ENCODE results near the gene AUTS2. TPM values are rescaled to one million over a fixed set of nuclear protein-coding genes. Genes with fewer than 3 reads are reported as not detected.

The AUTS2 gene
- total and polyA plus RNA-seq, 9 of the 15 experiments (the other 6 are each of a cell fraction or from before 2014, with no cell fraction given) = 0.58 TPM; not detected in 8

DNA sequence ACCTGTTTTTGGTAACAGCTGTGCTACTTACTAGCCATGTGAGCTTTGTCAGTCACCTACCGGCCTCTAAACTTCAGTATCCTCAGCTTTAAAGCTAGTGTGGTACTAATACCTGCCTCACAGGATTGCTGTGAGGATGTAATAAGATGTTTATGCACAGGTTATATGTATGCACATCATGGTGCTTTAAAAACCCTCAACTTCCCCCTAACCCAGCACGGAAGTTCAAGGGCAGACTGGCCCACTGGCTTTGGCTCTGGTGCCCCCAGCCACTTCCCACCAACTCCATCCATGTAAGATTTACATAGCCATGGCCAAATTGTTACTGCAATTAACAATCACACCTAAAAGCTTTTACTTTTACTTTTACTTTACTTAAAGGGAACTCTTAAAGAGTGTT lies 857.6 kb downstream of the AUTS2 start:
- H3K9me1 ChIP-seq (ENCODE audit: control insufficient read depth, insufficient read depth, low read length) = no peaks in the 10 kb centered on the region
- 0% methylated on average over 2 of the region's 2 CpGs for WGBS (ENCODE audit: insufficient coverage, low coverage, missing lambda C conversion rate)
- H3K9ac ChIP-seq (ENCODE audit: insufficient read depth in 1 of 2, low read depth in 2 of 2, low read length in 2 of 2) = no peak overlapping the region
- no peaks in the 10 kb centered on the region for H3K4me1 ChIP-seq (replicated peaks in 1 of 2; ENCODE audit: control insufficient read depth in 2 of 2, insufficient read depth in 2 of 2, low read length in 2 of 2)
- H4K20me1 ChIP-seq (replicated peaks; ENCODE audit: control insufficient read depth, insufficient read depth, low read length) = no peaks in the 10 kb centered on the region
- no peaks in the 10 kb centered on the region for H3K36me3 ChIP-seq (ENCODE audit: control insufficient read depth, insufficient read depth, low read length)
- H3K79me2 ChIP-seq (ENCODE audit: control insufficient read depth, insufficient read depth, low read length) = no peaks in the 10 kb centered on the region
- intact Hi-C loops (cut with micrococcal nuclease) (no loop called here), in situ Hi-C loops (cut with MboI) (no loop called here)
- ChIA-PET CTCF (ENCODE audit: low intra/inter-chr PET ratio) (no interaction called here), POLR2A (no interaction called here)
- no peak overlapping the region for H3K4me3 ChIP-seq
- H3K4me2 ChIP-seq (ENCODE audit: insufficient read depth, low read length) = no peak overlapping the region
- BruUV-seq (replicated peaks) = no TSS peak
- TF ChIP-seq FOXM1 (IDR thresholded peaks at IDR 0.05; ENCODE audit: low read depth) = no peak
- TF ChIP-seq FOXM1 (CRISPR knock-in tag; IDR thresholded peaks at IDR 0.05; ENCODE audit: low read depth) = no peak
- no peak for DNase-seq (ENCODE audit: extremely low read depth in 1 of 4, low spot score in 3 of 4)
- ATAC-seq = no peak
- H3K27ac ChIP-seq (ENCODE audit: extremely low read depth, low read depth, low read length) = no peak overlapping the region
- no peak for FAIRE-seq
- no peaks in the 10 kb centered on the region for H3K9me3 ChIP-seq (replicated peaks; ENCODE audit: control insufficient read depth, insufficient read depth, low read depth, low read length)
- H3K27me3 ChIP-seq (ENCODE audit: control insufficient read depth in 2 of 2, insufficient read depth in 2 of 2, low read length in 2 of 2) = peaks cover 6 to 27% of the 10 kb centered on the region in 2 experiments
- no peak overlapping the region for H2AFZ ChIP-seq (ENCODE audit: low read depth, low read length)

DNA sequence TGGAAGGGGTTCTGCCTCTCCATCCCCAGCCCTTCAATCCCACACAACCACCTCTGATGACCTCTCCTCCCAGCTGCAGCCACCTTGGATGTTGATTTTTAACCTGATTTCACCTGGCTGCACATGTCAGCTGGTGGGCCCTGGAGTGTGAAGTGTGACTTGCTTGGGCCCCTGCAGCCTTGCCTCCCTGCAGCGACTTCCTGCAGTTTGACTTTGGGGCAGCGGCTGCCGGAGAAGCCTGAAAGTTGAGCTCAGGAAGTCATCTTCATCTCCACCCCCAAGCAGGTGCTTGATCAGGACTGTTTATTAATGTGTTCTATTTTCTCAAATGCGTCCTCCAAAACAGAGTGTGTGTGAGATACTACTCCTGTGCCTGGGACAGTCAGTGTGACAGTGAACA lies 858.4 kb downstream of the AUTS2 start:
- no peaks in the 10 kb centered on the region for H3K9me1 ChIP-seq (ENCODE audit: control insufficient read depth, insufficient read depth, low read length)
- intact Hi-C loops (cut with micrococcal nuclease) (no loop called here), in situ Hi-C loops (cut with MboI) (no loop called here)
- ATAC-seq (no peak), DNase-seq (ENCODE audit: extremely low read depth in 1 of 4, low spot score in 3 of 4) (no peak), FAIRE-seq (no peak)
- no peak overlapping the region for H3K4me3 ChIP-seq
- no peak overlapping the region for H2AFZ ChIP-seq (ENCODE audit: low read depth, low read length)
- no peak overlapping the region for H3K9ac ChIP-seq (ENCODE audit: insufficient read depth in 1 of 2, low read depth in 2 of 2, low read length in 2 of 2)
- peaks cover 6 to 31% of the 10 kb centered on the region in 2 experiments for H3K27me3 ChIP-seq (ENCODE audit: control insufficient read depth in 2 of 2, insufficient read depth in 2 of 2, low read length in 2 of 2)
- no peaks in the 10 kb centered on the region for H4K20me1 ChIP-seq (replicated peaks; ENCODE audit: control insufficient read depth, insufficient read depth, low read length)
- H3K4me2 ChIP-seq (ENCODE audit: insufficient read depth, low read length) = no peak overlapping the region
- BruUV-seq (replicated peaks) = no TSS peak
- CTCF ChIA-PET (ENCODE audit: low intra/inter-chr PET ratio) = no interaction called here
- H3K9me3 ChIP-seq (replicated peaks; ENCODE audit: control insufficient read depth, insufficient read depth, low read depth, low read length) = no peaks in the 10 kb centered on the region
- POLR2A ChIA-PET = interaction anchor here (0.7 kb wide), 1 partner anchor 8 kb away, joined by 4 read pairs; no protein-coding TSS in a partner anchor
- no peak overlapping the region for H3K27ac ChIP-seq (ENCODE audit: extremely low read depth, low read depth, low read length)
- WGBS (ENCODE audit: insufficient coverage, low coverage, missing lambda C conversion rate) = 3% methylated on average over 4 of the region's 4 CpGs
- H3K4me1 ChIP-seq (replicated peaks in 1 of 2; ENCODE audit: control insufficient read depth in 2 of 2, insufficient read depth in 2 of 2, low read length in 2 of 2) = no peaks in the 10 kb centered on the region
- no peaks in the 10 kb centered on the region for H3K79me2 ChIP-seq (ENCODE audit: control insufficient read depth, insufficient read depth, low read length)
- no peaks in the 10 kb centered on the region for H3K36me3 ChIP-seq (ENCODE audit: control insufficient read depth, insufficient read depth, low read length)
- TF ChIP-seq KHSRP (IDR thresholded peaks at IDR 0.05) (no peak), SREBF1 (IDR thresholded peaks at IDR 0.05; ENCODE audit: borderline replicate concordance, low read depth, low read length) (no peak), TAL1 (IDR thresholded peaks at IDR 0.05) (no peak), CREBBP (IDR thresholded peaks at IDR 0.05; ENCODE audit: low read depth, low read length) (no peak), ZC3H11A (IDR thresholded peaks at IDR 0.05; ENCODE audit: low read depth, low read length) (no peak), GATA2 (CRISPR knock-in tag; IDR thresholded peaks at IDR 0.05) (no peak), BRD9 (IDR thresholded peaks at IDR 0.05; ENCODE audit: low read depth, partially characterized antibody) (no peak), DNMT1 (IDR thresholded peaks at IDR 0.05) (no peak), GATAD2B (IDR thresholded peaks at IDR 0.05; ENCODE audit: borderline replicate concordance) (no peak), FOXA1 (IDR thresholded peaks at IDR 0.05; ENCODE audit: borderline replicate concordance) (no peak), MCM3 (IDR thresholded peaks at IDR 0.05) (no peak), SIX5 (IDR thresholded peaks at IDR 0.05; ENCODE audit: borderline replicate concordance in 1 of 2, insufficient read depth in 1 of 2, low read depth in 1 of 2, low read length in 2 of 2) (no peak)
- TF ChIP-seq, protein P1, sequence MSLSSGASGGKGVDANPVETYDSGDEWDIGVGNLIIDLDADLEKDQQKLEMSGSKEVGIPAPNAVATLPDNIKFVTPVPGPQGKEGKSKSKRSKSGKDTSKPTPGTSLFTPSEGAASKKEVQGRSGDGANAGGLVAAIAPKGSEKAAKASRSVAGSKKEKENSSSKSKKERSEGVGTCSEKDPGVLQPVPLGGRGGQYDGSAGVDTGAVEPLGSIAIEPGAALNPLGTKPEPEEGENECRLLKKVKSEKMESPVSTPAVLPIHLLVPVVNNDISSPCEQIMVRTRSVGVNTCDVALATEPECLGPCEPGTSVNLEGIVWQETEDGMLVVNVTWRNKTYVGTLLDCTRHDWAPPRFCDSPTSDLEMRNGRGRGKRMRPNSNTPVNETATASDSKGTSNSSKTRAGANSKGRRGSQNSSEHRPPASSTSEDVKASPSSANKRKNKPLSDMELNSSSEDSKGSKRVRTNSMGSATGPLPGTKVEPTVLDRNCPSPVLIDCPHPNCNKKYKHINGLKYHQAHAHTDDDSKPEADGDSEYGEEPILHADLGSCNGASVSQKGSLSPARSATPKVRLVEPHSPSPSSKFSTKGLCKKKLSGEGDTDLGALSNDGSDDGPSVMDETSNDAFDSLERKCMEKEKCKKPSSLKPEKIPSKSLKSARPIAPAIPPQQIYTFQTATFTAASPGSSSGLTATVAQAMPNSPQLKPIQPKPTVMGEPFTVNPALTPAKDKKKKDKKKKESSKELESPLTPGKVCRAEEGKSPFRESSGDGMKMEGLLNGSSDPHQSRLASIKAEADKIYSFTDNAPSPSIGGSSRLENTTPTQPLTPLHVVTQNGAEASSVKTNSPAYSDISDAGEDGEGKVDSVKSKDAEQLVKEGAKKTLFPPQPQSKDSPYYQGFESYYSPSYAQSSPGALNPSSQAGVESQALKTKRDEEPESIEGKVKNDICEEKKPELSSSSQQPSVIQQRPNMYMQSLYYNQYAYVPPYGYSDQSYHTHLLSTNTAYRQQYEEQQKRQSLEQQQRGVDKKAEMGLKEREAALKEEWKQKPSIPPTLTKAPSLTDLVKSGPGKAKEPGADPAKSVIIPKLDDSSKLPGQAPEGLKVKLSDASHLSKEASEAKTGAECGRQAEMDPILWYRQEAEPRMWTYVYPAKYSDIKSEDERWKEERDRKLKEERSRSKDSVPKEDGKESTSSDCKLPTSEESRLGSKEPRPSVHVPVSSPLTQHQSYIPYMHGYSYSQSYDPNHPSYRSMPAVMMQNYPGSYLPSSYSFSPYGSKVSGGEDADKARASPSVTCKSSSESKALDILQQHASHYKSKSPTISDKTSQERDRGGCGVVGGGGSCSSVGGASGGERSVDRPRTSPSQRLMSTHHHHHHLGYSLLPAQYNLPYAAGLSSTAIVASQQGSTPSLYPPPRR (CRISPR knock-in tag; IDR thresholded peaks at IDR 0.05; ENCODE audit: borderline replicate concordance) = no peak
